NCI-H526 (cell line): ENCODE measurements around the gene LRRK1.

Experiments used
- DNase-seq, 2 experiments: peaks; one replicate each; lab custom pipeline; 2025; lab: John Stamatoyannopoulos, UW

Gene LRRK1

GRCh38 chr15:101004986-101005747, 86.0 kb downstream of the LRRK1 start:
- no peak for DNase-seq

- peak; percentile 74 to 91 for DNase-seq
Measured at GRCh38 chr15:101006931-101007691, 88.0 kb downstream of the LRRK1 start.

- DNase-seq, result peak; percentile 90 to 97
Measured at GRCh38 chr15:101008158-101009139, 89.3 kb downstream of the LRRK1 start.

GRCh38 chr15:101009176-101009575, 90.0 kb downstream of the LRRK1 start:
- DNase-seq, result peak; percentile 37 to 79

- no peak for DNase-seq
Measured at GRCh38 chr15:101010781-101011180, 91.6 kb downstream of the LRRK1 start.

- no peak for DNase-seq
Measured at GRCh38 chr15:101012326-101013200, 93.4 kb downstream of the LRRK1 start.

GRCh38 chr15:101013201-101013550, 94.0 kb downstream of the LRRK1 start:
- no peak for DNase-seq

- DNase-seq, result no peak
Measured at GRCh38 chr15:101013769-101014675, 94.9 kb downstream of the LRRK1 start.

GRCh38 chr15:101014921-101015841, 96.0 kb downstream of the LRRK1 start:
- DNase-seq, result peak; percentile 24 to 79

- no peak for DNase-seq
Measured at GRCh38 chr15:101016581-101016980, 97.4 kb downstream of the LRRK1 start.

- peak in 1 of 2 experiments; percentile 47 for DNase-seq
Measured at GRCh38 chr15:101017093-101017754, 98.1 kb downstream of the LRRK1 start.

GRCh38 chr15:101018016-101018415, 98.9 kb downstream of the LRRK1 start:
- no peak for DNase-seq

- no peak for DNase-seq
Measured at GRCh38 chr15:101018450-101018849, 99.3 kb downstream of the LRRK1 start.

- DNase-seq, result no peak
Measured at GRCh38 chr15:101019366-101019896, 100.3 kb downstream of the LRRK1 start.

- no peak for DNase-seq
Measured at GRCh38 chr15:101020451-101020850, 101.3 kb downstream of the LRRK1 start.

- no peak for DNase-seq
Measured at GRCh38 chr15:101020945-101021344, 101.8 kb downstream of the LRRK1 start.

- DNase-seq, result no peak
Measured at GRCh38 chr15:101022306-101022705, 103.1 kb downstream of the LRRK1 start.

- no peak for DNase-seq
Measured at GRCh38 chr15:101022876-101023275, 103.7 kb downstream of the LRRK1 start.
